Endothelial cell of umbilical vein (primary cell): ENCODE results near the gene EIF4E3. TPM values are rescaled to one million over a fixed set of nuclear protein-coding genes. Genes with fewer than 3 reads are reported as not detected.
A peak's percentile ranks its signal among the peaks of the same experiment; 100 is the strongest.

Experiments used
- BruUV-seq: library from RNA; stranded (reverse); fragments of 400-500 nt; replicated peaks from 2 replicates; lab custom pipeline; 2021; lab: Mats Ljungman, UMichigan
- CTCF ChIA-PET: fragments of 300-600, 350-600 bp; sonication (Branson Sonifier 250); formaldehyde crosslinking; loops from one replicate; lab custom pipeline; 2021; ENCODE audit warnings: antibody characterized with exemption, inconsistent platforms; lab: Charles Lee
- POLR2A ChIA-PET: fragments of 300-600, 350-600 bp; sonication (Branson Sonifier 250); formaldehyde crosslinking; loops from one replicate; lab custom pipeline; 2021; ENCODE audit warnings: antibody characterized with exemption, inconsistent platforms; lab: Charles Lee
- DNase-seq: peaks from one replicate; pipeline ENCODE4 v3.0.0-alpha.2; 2011; ENCODE audit warnings: low read depth, low spot score
- FAIRE-seq: peaks from 2 replicates; lab custom pipeline; 2011; peaks lifted over from hg19 to GRCh38; lab: Jason Lieb, UNC
- H2AFZ ChIP-seq: 2 replicates; pipeline ENCODE4 v1.6.0; 2012; ENCODE audit warnings: low read depth, low read length, control low read depth, inconsistent platforms
- H3K27ac ChIP-seq: 2 replicates; pipeline ENCODE4 v1.5.1; 2011; ENCODE audit warnings: low read depth, mild to moderate bottlenecking, control low read depth, low read length, moderate library complexity; ENCODE audit not compliant: insufficient read depth
- H3K27me3 ChIP-seq, 2 experiments: 2 replicates each; pipeline versions ENCODE4 v1.6.0 to v1.6.1; 2011; ENCODE audit warnings: low read length in 2 of 2, mixed read lengths in 1 of 2; ENCODE audit not compliant: control insufficient read depth in 2 of 2, insufficient read depth in 2 of 2
- H3K36me3 ChIP-seq, 2 experiments: 2 replicates in 1 of 2; 3 replicates in 1 of 2; pipeline ENCODE4 v1.5.1; 2011; ENCODE audit warnings: low read length in 2 of 2, mild to moderate bottlenecking in 1 of 2, moderate library complexity in 1 of 2; ENCODE audit not compliant: control insufficient read depth in 2 of 2, insufficient read depth in 2 of 2; ENCODE audit errors: extremely low read depth in 1 of 2
- H3K4me1 ChIP-seq: 3 replicates; pipeline ENCODE4 v1.5.1; 2011; ENCODE audit warnings: mild to moderate bottlenecking, low read length; ENCODE audit not compliant: control insufficient read depth, insufficient read depth; ENCODE audit errors: extremely low read depth
- H3K4me2 ChIP-seq: 2 replicates; pipeline ENCODE4 v1.6.1; 2011; ENCODE audit warnings: low read length, control low read depth, mixed read lengths; ENCODE audit not compliant: insufficient read depth
- H3K4me3 ChIP-seq, 3 experiments: fragments of 200-600 bp in 1 of 3; sonication (generic), shearing (Covaris generic) in 1 of 3; replicated peaks in 1 of 3; 2 replicates each; pipeline ENCODE4 v1.5.1; 2011 to 2016; ENCODE audit warnings: control low read depth in 3 of 3, low read length in 3 of 3, mild to moderate bottlenecking in 2 of 3, inconsistent platforms in 1 of 3, low read depth in 1 of 3, moderate library complexity in 1 of 3; ENCODE audit not compliant: insufficient read depth in 1 of 3
- H3K79me2 ChIP-seq: 2 replicates; pipeline ENCODE4 v1.6.0; 2012; ENCODE audit warnings: low read length, inconsistent platforms; ENCODE audit not compliant: control insufficient read depth, insufficient read depth
- H3K9ac ChIP-seq: replicated peaks from 2 replicates; pipeline ENCODE3; 2011; ENCODE audit warnings: low read length, control low read depth; ENCODE audit not compliant: insufficient read depth; ENCODE audit errors: extremely low read depth
- H3K9me1 ChIP-seq: replicated peaks from 3 replicates; pipeline ENCODE4 v1.6.0; 2011; ENCODE audit warnings: mild to moderate bottlenecking, low read length; ENCODE audit not compliant: control insufficient read depth, insufficient read depth; ENCODE audit errors: extremely low read depth
- H3K9me3 ChIP-seq: replicated peaks from 2 replicates; pipeline ENCODE4 v1.5.1; 2012; ENCODE audit warnings: low read length, inconsistent platforms; ENCODE audit not compliant: control insufficient read depth, insufficient read depth
- H4K20me1 ChIP-seq: replicated peaks from 2 replicates; pipeline ENCODE3; 2011; ENCODE audit warnings: mild to moderate bottlenecking, low read length; ENCODE audit not compliant: control insufficient read depth, insufficient read depth; ENCODE audit errors: extremely low read depth
- EZH2 ChIP-seq: IDR thresholded peaks from 2 replicates; pipeline ENCODE4 v1.6.1; 2012; ENCODE audit warnings: borderline replicate concordance, low read depth, mild to moderate bottlenecking, moderate library complexity, low read length, inconsistent platforms; ENCODE audit not compliant: severe bottlenecking
- FOS ChIP-seq: IDR thresholded peaks from 2 replicates; pipeline ENCODE4 v1.6.1; 2011; ENCODE audit warnings: mild to moderate bottlenecking, low read length, moderate library complexity, borderline replicate concordance; ENCODE audit not compliant: insufficient read depth
- GATA2 ChIP-seq: IDR thresholded peaks from 2 replicates; pipeline ENCODE4 v1.7.0; 2011; ENCODE audit warnings: low read depth, mild to moderate bottlenecking, moderate library complexity, mixed read lengths, low read length; ENCODE audit not compliant: insufficient read length, insufficient read depth
- JUN ChIP-seq: IDR thresholded peaks from 2 replicates; pipeline ENCODE4 v1.6.1; 2011; ENCODE audit warnings: borderline replicate concordance, low read depth; ENCODE audit not compliant: insufficient read length, insufficient read depth
- MAX ChIP-seq: IDR thresholded peaks from 2 replicates; pipeline ENCODE4 v1.6.1; 2011; ENCODE audit not compliant: insufficient read depth, insufficient read length
- MYC ChIP-seq: IDR thresholded peaks from one replicate; pipeline ENCODE4 v1.6.1; 2011; ENCODE audit warnings: mild to moderate bottlenecking, low read depth, low read length
- POLR2A ChIP-seq: IDR thresholded peaks from 2 replicates; pipeline ENCODE4 v1.6.1; 2012; ENCODE audit warnings: low read depth, mild to moderate bottlenecking, control low read depth, low read length
- POLR2AphosphoS5 ChIP-seq: IDR thresholded peaks from 2 replicates; pipeline ENCODE4 v1.6.1; 2012; ENCODE audit warnings: low read depth, mild to moderate bottlenecking, control low read depth, low read length, moderate library complexity; ENCODE audit not compliant: insufficient read depth
- dilution Hi-C: fragments of 300-500 bp; cut with MboI; formaldehyde crosslinking; loops from one replicate; pipeline ENCODE4 v1.15.0; 2019; ENCODE audit warnings: low sequenced_read_pairs; ENCODE audit not compliant: extremely low pct_ligation_motif_present
- intact Hi-C: fragments of 100-400 bp; cut with micrococcal nuclease; formaldehyde crosslinking; loops from one replicate; pipeline ENCODE4 v1.10.0; 2022
- polyA plus RNA-seq, 4 experiments: library from polyadenylated mRNA; depleted of rRNA in 3 of 4; stranded (reverse) in 3 of 4; unstranded in 1 of 4; fragments of >200 nt; gene quantifications; 2 replicates each; pipeline versions ENCODE4 v1.2.1 to v1.2.3, GENCODE V29; 2011 to 2012; ENCODE audit warnings: missing spikeins in 1 of 4
- total RNA-seq: library from RNA; stranded (reverse); gene quantifications from 2 replicates; pipeline ENCODE4 v1.2.3, GENCODE V29; 2021
- TF ChIP-seq, protein P1 (sequence below), 2 donors: IDR thresholded peaks; 1 replicate in 1 of 2; 2 replicates in 1 of 2; pipeline ENCODE4 v1.5.1; 2011; ENCODE audit warnings: low read length in 2 of 2, mild to moderate bottlenecking in 2 of 2, moderate library complexity in 2 of 2, control low read depth in 1 of 2, inconsistent platforms in 1 of 2, low read depth in 1 of 2; ENCODE audit not compliant: insufficient read depth in 1 of 2; ENCODE audit errors: extremely low read depth in 1 of 2

Gene EIF4E3
- total and polyA plus RNA-seq, 2 donors (not counting 3 experiments of a cell fraction or from before 2014, with no cell fraction given) = 1.3 to 4.9 TPM

DNA sequence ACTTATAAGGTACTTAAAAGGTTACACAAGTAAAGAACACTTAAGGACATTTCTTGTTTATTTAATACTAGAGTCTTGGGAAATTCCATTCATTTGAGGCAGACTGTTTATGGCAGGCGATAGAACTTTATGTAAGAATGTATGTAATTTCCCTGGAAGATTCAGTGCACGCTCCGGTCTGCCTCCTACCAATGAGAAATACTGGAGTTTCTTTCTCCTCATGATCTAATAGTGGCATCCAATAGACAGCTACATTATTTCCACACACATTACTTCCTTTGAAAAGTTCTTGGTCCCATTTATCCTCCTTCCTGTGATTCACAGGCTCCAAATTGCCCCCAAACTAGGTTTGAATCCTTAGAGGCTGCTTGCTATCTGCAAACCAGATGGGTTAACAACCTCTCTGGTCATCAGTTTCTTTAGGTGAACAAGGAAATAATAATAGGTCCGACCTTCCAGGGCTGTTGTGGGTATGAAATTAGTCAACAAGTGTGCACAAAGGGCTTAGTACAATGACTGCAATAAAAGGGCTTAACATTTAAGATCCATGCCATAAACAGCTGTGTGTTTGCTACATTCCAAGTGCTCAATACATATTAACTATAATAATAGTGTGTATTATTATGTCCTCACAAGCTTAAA is 30.7 kb downstream of the EIF4E3 start:
- FAIRE-seq (peak; percentile 74), DNase-seq (peak; percentile 66)
- intact Hi-C loops (no loop called here), dilution Hi-C loops (no loop called here)
- CTCF ChIA-PET = interaction anchor here (1.0 to 2.9 kb wide), 3 partner anchors 10 to 17 kb away, joined by 3 to 15 read pairs (median 5); no protein-coding TSS in a partner anchor
- no peaks in the 10 kb centered on the region for H3K9me1 ChIP-seq
- TF ChIP-seq POLR2A (no peak), JUN (no peak), MAX (no peak), MYC (no peak), GATA2 (no peak), EZH2 (no peak), FOS (no peak), POLR2AphosphoS5 (no peak)
- TF ChIP-seq, protein P1, sequence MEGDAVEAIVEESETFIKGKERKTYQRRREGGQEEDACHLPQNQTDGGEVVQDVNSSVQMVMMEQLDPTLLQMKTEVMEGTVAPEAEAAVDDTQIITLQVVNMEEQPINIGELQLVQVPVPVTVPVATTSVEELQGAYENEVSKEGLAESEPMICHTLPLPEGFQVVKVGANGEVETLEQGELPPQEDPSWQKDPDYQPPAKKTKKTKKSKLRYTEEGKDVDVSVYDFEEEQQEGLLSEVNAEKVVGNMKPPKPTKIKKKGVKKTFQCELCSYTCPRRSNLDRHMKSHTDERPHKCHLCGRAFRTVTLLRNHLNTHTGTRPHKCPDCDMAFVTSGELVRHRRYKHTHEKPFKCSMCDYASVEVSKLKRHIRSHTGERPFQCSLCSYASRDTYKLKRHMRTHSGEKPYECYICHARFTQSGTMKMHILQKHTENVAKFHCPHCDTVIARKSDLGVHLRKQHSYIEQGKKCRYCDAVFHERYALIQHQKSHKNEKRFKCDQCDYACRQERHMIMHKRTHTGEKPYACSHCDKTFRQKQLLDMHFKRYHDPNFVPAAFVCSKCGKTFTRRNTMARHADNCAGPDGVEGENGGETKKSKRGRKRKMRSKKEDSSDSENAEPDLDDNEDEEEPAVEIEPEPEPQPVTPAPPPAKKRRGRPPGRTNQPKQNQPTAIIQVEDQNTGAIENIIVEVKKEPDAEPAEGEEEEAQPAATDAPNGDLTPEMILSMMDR (IDR thresholded peaks at IDR 0.05; ENCODE audit: extremely low read depth in 1 of 2, insufficient read depth in 1 of 2, low read depth in 1 of 2, low read length in 2 of 2) = no peak
- peak overlapping the region; percentile 22 for H3K4me2 ChIP-seq
- H3K4me3 ChIP-seq = no peak overlapping the region
- H3K4me1 ChIP-seq = peaks cover 15% of the 10 kb centered on the region
- H3K9ac ChIP-seq = no peak overlapping the region
- peak overlapping the region; percentile 73 for H2AFZ ChIP-seq
- no peaks in the 10 kb centered on the region for H4K20me1 ChIP-seq
- BruUV-seq = no TSS peak
- H3K9me3 ChIP-seq = no peaks in the 10 kb centered on the region
- POLR2A ChIA-PET = no interaction called here
- no peaks in the 10 kb centered on the region for H3K36me3 ChIP-seq
- H3K27me3 ChIP-seq = peaks cover 0 to 2% of the 10 kb centered on the region in 2 experiments
- peak overlapping the region; percentile 37 for H3K27ac ChIP-seq
- H3K79me2 ChIP-seq = no peaks in the 10 kb centered on the region
